ENCODE data around the gene ZNF346.
A peak's percentile ranks its signal among the peaks of the same experiment; 100 is the strongest.
"Not testable (repeated sequence)": the region's sequence is repeated elsewhere in the genome, so short reads cannot be mapped to it uniquely, and the experiment has no call there.

Gene ZNF346

DNA sequence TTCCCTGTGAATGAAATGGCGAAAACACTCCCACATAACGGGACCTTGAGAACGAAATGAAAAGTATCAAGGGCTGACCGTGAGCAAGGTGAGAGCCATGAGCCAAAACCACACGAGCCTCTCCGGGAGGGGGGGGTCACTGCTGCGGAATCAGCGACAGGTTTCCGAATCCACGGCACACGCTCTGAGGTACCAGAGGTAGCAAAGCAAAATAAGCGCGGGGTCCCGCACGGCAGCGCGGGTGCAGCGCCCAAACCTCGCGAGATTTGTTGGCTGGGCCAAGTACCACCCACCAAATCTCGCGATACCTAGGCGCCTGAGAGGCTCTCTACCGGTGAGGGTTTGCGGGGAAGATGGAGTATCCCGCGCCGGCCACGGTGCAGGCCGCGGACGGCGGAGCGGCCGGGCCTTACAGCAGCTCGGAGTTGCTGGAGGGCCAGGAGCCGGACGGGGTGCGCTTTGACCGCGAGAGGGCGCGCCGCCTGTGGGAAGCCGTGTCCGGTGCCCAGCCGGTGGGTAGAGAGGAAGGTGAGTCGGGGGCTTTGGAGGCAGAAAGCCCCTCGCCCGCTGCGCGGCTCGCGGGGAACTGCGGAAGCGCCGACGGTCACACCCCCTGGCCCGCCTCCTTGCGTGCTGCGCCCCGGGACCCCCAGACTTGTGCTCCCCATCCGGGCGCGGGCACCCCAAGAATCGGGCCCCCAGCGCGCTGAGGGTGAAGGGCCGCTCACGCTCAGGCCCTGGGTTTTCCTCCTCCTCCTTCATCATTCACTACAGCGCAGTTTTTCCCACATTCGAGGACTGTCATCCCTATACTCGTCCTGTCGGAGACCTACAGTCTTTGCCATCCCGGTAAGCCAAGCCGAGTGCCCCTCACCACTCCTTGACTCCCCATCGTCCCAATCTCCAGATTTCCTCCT lies at the start of gene ZNF346:
ZNF346 (plus strand) TSS at position 311 of the 917 bp plus-strand sequence; CDS start at position 354, 43 bp downstream.
- DNase-seq, result peak; percentile 93

DNA sequence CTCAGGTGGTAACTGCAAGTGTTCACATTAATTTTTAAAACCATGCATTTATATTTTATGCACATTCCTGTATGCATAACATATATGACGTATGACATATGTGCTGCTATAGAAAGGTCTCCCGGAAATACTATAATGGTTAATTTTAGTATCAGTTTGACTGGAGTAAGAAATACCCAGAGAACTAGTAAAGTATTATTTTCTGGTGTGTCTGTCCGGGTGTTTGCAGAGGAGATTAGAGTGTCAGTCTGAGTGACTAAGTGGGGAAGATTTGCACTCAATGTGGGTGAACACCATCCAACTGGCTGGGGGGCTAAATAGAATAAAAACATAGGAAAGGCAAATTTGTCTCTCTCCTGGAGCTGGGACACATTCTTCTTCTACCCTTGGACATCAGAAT lies 42.8 kb upstream of the ZNF346 start:
- no peak for DNase-seq

DNA sequence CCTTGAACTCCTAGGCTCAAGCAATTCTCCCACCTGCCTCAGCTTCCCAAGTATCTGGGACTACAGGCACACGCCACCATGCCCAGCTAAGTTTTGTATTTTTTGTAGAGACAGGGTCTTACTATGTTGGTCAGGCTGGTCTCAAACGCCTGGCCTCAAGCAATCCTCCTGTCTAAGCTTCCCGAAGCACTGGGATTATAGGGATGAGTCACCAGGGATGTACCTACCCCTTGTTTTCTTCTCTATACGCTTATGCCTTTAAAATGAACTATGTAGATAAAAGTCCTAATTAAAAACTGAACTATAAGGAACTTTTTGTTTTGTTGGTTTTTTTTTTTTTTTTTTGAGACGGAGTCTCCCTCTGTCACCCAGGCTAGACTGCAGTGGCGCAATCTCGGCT lies 41.7 kb upstream of the ZNF346 start:
- no peak for DNase-seq

DNA sequence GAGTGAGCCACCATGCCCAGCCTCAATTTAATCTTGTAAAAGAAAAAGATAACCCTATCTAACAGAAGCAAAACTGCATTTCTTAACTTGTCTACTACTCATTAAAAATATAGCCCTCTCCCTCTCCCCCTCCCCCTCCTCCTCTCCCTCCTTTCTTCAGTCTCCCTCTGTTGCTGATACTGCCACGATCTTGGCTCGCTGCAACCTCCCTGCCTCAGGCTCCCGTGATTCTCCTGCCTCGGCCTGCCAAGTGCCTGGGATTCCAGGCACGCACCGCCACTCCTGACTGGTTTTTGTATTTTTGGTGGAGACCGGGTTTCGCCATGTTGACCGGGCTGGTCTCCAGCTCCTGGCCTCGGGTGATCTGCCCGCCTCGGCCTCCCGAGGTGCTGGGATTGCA lies 39.4 kb upstream of the ZNF346 start:
- not testable (repeated sequence) for DNase-seq

DNA sequence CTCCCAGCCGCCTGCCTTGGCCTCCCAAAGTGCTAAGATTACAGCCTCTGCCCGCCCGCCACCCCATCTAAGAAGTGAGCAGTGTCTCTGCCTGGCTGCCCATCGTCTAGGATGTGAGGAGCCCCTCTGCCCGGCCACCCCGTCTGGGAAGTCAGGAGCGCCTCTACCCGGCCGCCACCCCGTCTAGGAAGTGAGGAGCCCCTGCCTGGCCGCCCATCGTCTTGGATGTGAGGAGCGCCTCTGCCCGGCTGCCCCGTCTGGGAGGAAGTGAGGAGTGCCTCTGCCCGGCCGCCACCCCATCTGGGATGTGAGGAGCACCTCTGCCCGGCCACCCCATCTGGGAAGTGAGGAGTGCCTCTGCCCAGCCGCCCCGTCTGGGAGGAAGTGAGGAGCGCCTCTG lies 38.9 kb upstream of the ZNF346 start:
- DNase-seq, result not testable (repeated sequence)

- not testable (repeated sequence) for DNase-seq
Observed at GRCh38 chr5:176984176-176984575, 38.3 kb upstream of the ZNF346 start.

- no peak for DNase-seq
Observed at GRCh38 chr5:176985516-176985915, 37.0 kb upstream of the ZNF346 start.

DNA sequence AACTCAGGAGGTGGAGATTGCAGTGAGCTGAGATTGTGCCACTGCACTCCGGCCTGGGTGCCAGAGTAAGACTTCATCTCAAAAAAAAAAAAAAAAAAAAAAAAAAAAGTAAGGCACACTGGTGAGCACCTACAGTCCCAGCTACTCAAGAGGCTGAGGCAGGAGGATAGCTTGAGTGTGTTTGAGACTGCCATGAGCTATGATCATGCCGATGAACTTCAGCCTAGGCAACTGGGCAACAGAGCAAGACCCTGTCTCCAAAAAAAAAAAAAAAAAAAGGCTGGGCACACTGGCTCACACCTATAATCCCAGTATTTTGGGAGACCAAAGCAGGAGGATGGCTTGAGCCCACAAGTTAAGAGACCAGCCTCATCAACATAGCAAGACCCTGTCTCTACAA lies 36.2 kb upstream of the ZNF346 start:
- no peak for DNase-seq

- no peak for DNase-seq
Observed at GRCh38 chr5:176987583-176987982, 34.9 kb upstream of the ZNF346 start.

GRCh38 chr5:176993081-176993480 lies 29.4 kb upstream of the ZNF346 start:
- not testable (repeated sequence) for DNase-seq

DNA sequence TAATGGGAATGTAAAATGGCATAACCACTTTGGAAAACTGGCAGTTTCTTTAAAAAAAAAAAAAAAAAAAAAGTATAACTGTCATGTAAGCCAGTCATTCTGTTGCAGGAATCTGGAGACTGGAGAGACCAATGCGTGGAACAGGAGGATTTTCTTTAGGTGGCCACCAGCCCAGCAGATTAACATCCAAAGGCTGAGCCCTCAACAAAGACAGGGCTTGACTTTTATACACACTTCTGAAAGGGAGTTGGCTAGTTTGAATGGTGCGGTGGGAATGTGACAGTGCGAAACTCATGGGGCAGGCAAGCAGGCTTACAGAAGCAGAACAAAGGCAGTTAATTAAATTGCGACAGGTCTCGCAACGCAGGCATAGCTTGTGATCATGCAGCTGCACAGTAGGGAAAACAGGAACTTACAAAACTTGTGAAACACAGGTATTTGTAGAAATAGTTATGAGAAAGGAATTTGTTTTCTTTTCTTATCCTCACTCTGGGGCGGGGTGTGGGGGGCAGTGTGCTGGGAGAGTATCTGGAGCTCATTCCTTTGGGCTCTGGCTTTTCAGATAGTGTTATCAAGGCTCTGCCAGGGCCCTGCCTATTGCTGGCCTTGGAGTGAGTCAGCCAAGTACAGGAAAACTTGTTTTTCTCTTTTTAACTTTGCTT lies 27.9 kb upstream of the ZNF346 start:
- DNase-seq, result no peak

DNA sequence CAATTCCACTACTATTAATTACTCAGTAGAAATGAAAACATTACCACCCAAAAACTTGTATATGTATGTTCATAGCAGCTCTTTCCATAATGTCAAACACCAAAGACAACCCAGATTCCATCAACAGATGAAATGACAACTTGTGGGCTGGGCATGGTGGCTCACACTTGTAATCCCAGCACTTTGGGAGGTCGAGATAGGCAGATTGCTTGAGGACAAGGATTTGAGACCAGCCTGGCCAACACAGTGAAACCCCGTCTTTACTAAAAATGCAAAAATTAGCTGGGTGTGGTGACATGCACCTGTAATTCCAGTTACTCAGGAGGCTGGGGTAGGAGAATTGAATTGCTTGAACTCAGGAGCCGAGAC lies 27.4 kb upstream of the ZNF346 start:
- DNase-seq, result no peak

DNA sequence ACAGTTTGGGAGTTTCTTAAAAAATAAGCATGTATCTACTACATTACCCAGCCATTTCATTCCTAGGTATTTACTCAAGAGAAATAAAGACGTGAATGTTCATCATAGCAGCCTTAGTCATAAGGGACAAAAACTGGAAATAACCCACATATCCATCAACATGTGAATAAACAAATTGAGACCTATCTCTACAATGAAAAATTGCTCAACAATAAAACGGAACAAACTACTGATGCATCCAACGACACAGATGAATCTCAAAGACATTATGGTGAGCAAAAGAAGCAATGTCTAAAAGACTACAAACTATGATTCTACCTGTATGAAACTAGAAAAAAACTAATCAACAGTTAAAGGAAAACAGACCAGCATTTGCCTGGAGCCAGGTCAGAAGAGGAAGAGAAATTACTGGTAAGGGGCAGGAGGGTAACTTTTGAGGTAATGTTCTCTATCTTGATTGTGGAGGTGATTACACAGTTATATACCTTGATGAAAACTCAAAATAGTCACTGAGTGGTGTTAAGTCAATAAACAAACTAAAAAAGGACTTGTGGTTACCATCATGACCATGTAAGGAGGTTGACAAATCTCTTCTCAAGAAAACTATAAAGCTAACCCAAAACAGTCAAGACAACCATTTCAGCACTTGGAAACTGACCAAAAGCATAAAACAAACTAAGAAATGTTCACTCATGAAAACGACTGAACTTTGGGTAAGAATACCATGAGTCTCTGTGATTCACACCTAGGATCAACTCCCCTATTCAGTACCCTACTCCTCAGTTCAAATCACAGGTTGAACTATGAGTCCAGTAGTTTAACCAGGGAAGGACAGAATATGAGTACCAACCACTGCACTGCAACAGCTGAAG lies 26.4 kb upstream of the ZNF346 start:
- no peak for DNase-seq

- no peak for DNase-seq
Observed at GRCh38 chr5:176996780-176997179, 25.7 kb upstream of the ZNF346 start.

GRCh38 chr5:176998828-176999227 lies 23.7 kb upstream of the ZNF346 start:
- no peak for DNase-seq

DNA sequence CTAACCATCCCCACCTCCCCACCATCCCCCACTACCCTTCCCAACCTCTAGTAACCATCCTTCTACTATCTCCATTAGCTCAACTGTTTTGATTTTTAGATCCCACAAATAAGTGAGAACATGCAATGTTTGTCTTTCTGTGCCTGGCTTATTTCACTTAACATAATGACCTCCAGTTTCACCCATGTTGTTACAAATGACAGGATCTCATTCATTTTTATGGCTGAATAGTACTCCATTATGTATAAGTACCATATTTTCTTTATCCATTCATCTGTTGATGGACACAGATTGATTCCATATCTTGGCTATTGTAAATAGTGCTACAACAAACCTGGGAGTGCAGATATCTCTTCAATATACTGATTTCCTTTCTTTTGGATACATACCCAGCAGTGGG lies 23.0 kb upstream of the ZNF346 start:
- not testable (repeated sequence) for DNase-seq

DNA sequence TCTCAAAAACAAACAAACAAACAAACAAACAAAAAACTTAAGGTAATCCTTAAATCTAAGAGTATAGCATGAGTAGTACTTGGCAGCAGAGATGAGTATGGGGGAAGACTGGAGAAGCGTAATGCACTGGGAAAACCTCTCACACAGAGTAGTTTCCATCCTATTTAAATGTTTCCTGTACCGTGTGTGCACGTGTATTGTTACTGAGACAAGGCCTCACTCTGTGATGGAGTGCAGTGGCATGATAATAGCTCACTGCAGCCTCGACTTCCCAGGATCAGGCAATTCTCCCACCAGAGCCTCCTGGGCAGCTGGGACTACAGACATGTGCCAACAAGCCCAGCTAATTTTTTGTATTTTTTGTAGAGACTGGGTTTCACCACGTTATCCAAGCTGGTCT lies 18.8 kb upstream of the ZNF346 start:
- DNase-seq, result no peak

GRCh38 chr5:177004961-177005360 lies 17.5 kb upstream of the ZNF346 start:
- no peak for DNase-seq

DNA sequence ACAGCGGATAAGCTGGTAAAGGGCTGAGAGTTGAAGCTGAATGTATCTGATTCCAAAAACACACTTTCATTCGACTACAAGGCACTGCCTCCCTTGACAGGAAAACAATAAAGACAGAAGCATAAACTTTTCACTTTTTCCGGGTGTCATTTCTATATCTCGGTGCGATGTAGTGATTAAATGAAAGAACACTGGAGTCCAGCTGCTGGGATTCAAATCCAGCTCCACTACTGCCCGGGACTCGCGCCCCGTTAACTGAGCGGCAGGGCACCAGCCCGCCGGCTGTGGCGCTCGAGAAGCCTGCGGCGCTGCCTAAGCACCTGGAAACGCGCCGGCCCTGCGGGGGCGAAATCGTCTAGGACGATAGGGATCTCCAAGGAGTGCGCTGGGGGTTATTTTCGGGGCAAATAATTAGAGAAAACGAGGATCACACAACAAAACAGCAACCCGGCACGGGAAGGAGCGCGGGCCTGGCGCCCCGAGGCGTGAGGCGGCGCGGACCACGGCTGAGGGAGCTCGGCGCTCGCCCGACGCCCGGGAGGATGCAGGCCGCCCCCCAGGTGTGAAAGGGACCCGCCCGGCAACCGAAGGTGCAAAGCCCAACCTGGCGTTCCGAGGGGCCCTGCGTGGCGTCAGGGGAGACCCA lies 16.8 kb upstream of the ZNF346 start:
- DNase-seq, result peak; percentile 78

DNA sequence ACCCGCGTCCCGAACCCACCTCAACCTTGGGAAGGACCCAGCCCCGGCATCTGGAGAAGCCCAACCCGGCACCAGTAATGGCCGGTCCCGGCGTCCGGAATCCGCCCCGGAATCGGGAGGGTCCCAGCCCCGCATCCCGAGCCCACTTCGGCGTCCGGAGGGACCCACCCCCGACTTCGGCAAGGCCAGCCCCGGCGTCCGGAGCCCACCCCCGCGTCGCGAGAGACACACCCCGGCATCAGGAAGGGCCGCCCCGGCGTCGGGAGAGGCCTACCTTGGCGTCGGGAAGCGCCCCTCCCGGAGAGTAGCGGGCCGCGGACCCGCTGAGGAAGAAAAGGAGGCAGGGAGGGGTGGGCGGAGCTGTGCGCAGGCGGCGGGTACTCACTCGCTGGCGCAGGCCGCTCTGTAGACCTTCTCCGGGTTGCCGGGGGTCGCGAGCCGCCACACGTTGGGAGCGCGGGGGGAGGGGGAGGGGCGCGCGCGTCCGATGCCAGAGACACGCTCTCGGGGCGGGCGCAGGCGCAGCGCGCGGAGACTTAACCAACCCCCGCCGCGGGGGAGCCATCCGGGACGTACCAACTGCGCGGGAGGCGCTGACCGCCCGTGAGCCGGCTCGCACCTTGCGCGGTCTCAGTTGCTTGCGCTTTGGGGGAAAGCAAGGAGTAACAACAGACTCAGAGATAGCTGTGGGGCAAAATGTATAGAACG lies 16.1 kb upstream of the ZNF346 start, which contains the start of gene UIMC1:
UIMC1 (minus strand) TSS at position 515 of the 708 bp plus-strand sequence. CDS start 24,164 bp downstream, outside the sequence.
- peak; percentile 94 for DNase-seq

DNA sequence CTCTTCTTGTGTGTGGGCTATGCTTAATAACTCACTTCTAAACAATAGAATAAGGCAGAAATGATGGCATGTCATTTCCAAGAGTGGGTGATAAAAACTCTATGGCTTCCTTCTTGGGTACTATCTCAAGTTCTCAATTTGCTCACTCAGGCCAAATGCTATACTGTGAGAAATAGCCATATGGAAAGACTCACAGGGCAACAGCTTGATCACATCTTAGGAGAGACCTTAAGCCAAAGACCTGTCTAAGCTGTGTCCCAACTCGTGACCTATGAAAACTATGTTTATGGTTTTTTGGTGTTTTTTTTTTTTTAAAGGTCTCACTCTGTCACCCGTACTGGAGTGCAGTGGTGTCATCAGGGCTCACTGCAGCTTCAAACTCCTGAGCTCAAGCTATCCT lies 13.8 kb upstream of the ZNF346 start:
- DNase-seq, result no peak

DNA sequence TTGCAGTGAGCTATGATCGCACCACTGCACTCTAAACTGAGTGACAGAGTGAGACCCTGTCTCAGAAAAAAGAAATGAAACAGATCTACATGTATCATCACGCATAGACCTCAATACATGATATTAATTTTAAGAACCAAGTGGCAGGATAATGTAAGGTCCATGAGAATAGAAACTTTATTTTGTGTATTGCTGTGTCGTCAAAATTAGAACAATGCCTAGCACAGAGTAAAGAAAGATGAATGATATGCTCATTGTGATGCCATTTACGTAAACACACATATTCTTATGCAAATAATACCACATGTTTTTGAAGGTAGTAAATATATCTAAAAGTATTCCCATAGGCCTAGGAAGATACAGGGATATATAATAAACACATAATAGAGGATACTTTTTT lies 12.3 kb upstream of the ZNF346 start:
- DNase-seq, result no peak

Measured in left hindlimb (tissue), 1 donor.